Measurements from ENCODE around the gene EDEM1. TPM values are rescaled to one million over a fixed set of nuclear protein-coding genes. Genes with fewer than 3 reads are reported as not detected.

EDEM1 gene
- total and polyA plus RNA-seq, 4 donors = 12.8 to 132 (median 54.3) TPM

DNA sequence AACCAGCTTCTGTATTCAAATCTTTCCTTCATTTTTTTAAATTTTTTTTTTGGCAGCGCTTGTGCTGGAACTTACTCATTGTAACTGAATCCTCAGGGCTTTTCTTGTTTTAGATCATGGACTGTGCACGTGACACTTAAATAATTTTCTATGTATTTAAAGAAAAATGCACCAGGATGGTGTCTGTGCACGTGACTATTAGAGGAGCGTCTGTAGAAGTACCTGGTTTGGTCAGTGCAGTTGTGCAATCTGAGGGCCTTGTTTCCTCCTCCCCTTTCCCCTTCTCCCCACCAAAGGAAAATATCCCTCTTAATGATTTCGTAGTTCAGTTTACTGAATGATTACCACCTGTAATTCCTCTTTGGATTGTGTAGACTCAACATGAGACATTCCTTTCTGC lies 31.3 kb downstream of the EDEM1 start:
- no peak for ATAC-seq (ENCODE audit: insufficient read depth, low FRiP score)
- no peak for TF ChIP-seq CTCF (IDR thresholded peaks at IDR 0.05; ENCODE audit: control extremely low read depth, extremely low read depth)
- Histone ChIP-seq H3K27me3 (ENCODE audit: control insufficient read depth in 3 of 3, insufficient read depth in 3 of 3, low read length in 2 of 3) (no peaks in the 10 kb centered on the region), H3K27ac (ENCODE audit: low read depth in 1 of 2, low read length in 1 of 2) (no peak overlapping the region), H3K9ac (ENCODE audit: insufficient read depth in 1 of 2, low read length in 2 of 2) (no peak overlapping the region), H3K9me3 (ENCODE audit: control insufficient read depth in 4 of 4, insufficient read depth in 3 of 4, low read length in 3 of 4) (no peaks in the 10 kb centered on the region), H3K36me3 (ENCODE audit: control insufficient read depth in 4 of 4, insufficient read depth in 4 of 4, low read length in 4 of 4) (peaks cover 4 to 37% (median 22%) of the 10 kb centered on the region in 4 donors), H3K4me3 (no peak overlapping the region), H3K4me1 (ENCODE audit: control insufficient read depth in 5 of 5, insufficient read depth in 5 of 5, low read length in 5 of 5) (peaks cover 0 to 9% (median 4%) of the 10 kb centered on the region in 5 donors)
- DNase-seq = no peak
- 57% methylated on average over 5 of the region's 5 CpGs for WGBS, 2 donors

DNA sequence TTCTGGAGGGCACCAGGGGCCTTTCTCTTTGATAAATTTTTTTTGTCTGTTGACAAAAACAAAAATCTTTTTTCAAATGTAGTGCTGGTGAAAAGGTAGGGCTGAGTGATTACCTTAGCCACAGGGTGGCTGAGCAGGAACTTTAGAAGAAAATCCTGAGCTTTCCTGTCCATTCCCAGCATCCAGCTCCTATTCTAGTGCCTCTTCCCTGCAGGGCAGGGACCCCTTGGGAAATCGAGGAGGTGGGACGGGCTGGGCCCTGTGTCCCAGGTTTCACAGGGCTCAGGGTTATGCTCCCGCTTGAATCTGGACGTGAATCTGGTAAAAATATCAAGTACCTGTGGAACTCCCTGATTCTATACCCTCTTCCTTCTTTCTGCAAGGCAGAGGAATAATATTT lies 31.7 kb downstream of the EDEM1 start:
- ATAC-seq (ENCODE audit: insufficient read depth, low FRiP score) = no peak
- H3K9me3 ChIP-seq (ENCODE audit: control insufficient read depth in 4 of 4, insufficient read depth in 3 of 4, low read length in 3 of 4) = no peaks in the 10 kb centered on the region
- no peaks in the 10 kb centered on the region for H3K27me3 ChIP-seq (ENCODE audit: control insufficient read depth in 3 of 3, insufficient read depth in 3 of 3, low read length in 2 of 3)
- no peak overlapping the region for H3K4me3 ChIP-seq
- no peak for DNase-seq
- H3K27ac ChIP-seq (ENCODE audit: low read depth in 1 of 2, low read length in 1 of 2) = peak overlapping the region in 1 of 2 donors; percentile 67
- no peak overlapping the region for H3K9ac ChIP-seq (ENCODE audit: insufficient read depth in 1 of 2, low read length in 2 of 2)
- H3K36me3 ChIP-seq (ENCODE audit: control insufficient read depth in 4 of 4, insufficient read depth in 4 of 4, low read length in 4 of 4) = peaks cover 0 to 32% (median 19%) of the 10 kb centered on the region in 4 donors
- peaks cover 0 to 9% (median 4%) of the 10 kb centered on the region in 5 donors for H3K4me1 ChIP-seq (ENCODE audit: control insufficient read depth in 5 of 5, insufficient read depth in 5 of 5, low read length in 5 of 5)
- TF ChIP-seq CTCF (IDR thresholded peaks at IDR 0.05; ENCODE audit: control extremely low read depth, extremely low read depth) = no peak
- 81 to 89% methylated on average over 4 of the region's 4 CpGs for WGBS, 2 donors

DNA sequence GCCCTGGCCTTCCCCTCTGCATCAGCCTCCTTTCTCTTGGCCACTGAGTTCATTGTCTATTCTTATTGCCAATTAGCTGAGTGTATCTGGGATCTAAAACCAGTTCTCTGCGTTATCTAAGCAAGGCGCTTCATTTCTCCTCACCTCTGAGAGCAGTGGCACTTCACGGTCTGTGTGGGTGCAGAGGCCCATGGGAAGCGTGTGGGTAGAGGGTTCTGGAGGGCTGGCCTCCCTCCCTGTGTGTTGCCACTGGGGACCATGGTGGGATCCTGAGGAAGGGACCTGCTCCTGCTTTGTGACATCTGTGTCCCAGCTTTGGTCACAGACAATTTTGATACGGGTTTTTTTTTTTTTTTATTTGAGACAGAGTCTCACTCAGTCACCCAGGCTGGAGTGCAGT lies 32.7 kb downstream of the EDEM1 start:
- 54 to 66% methylated on average over 5 of the region's 5 CpGs for WGBS, 2 donors
- no peak overlapping the region for H3K4me3 ChIP-seq

More for the DNA sequence above, 32.7 kb downstream of the EDEM1 start:
- DNase-seq (no peak), ATAC-seq (ENCODE audit: insufficient read depth, low FRiP score) (no peak)
- no peak overlapping the region for H3K27ac ChIP-seq (ENCODE audit: low read depth in 1 of 2, low read length in 1 of 2)
- no peaks in the 10 kb centered on the region for H3K27me3 ChIP-seq (ENCODE audit: control insufficient read depth in 3 of 3, insufficient read depth in 3 of 3, low read length in 2 of 3)
- peaks cover 0 to 24% (median 14%) of the 10 kb centered on the region in 4 donors for H3K36me3 ChIP-seq (ENCODE audit: control insufficient read depth in 4 of 4, insufficient read depth in 4 of 4, low read length in 4 of 4)
- H3K9ac ChIP-seq (ENCODE audit: insufficient read depth in 1 of 2, low read length in 2 of 2) = no peak overlapping the region
- no peaks in the 10 kb centered on the region for H3K9me3 ChIP-seq (ENCODE audit: control insufficient read depth in 4 of 4, insufficient read depth in 3 of 4, low read length in 3 of 4)
- peaks cover 0 to 9% (median 4%) of the 10 kb centered on the region in 5 donors for H3K4me1 ChIP-seq (ENCODE audit: control insufficient read depth in 5 of 5, insufficient read depth in 5 of 5, low read length in 5 of 5)
- TF ChIP-seq CTCF (IDR thresholded peaks at IDR 0.05; ENCODE audit: control extremely low read depth, extremely low read depth) = no peak
